PC-3 (cell line): ENCODE data around the gene ATF6. TPM values are rescaled to one million over a fixed set of nuclear protein-coding genes. Genes with fewer than 3 reads are reported as not detected.
A peak's percentile ranks its signal among the peaks of the same experiment; 100 is the strongest.

Experiments
- ATAC-seq: fragments of 200-7000 bp; cut with Tn5 transposase; 2 replicates; pipeline ENCODE4 v1.9.1; 2020; ENCODE audit warnings: mild to moderate bottlenecking, moderate library complexity
- BruUV-seq: library from RNA; stranded (reverse); fragments of 400-500 nt; replicated peaks from 2 replicates; lab custom pipeline; 2021; lab: Mats Ljungman, UMichigan
- CTCF ChIA-PET: fragments of 300-600 bp; sonication (Branson Sonifier 250); formaldehyde crosslinking; loops from one replicate; lab custom pipeline; 2022; ENCODE audit warnings: antibody characterized with exemption; lab: Charles Lee
- POLR2A ChIA-PET: fragments of 300-600 bp; sonication (Branson Sonifier 250); formaldehyde crosslinking; loops from one replicate; lab custom pipeline; 2022; ENCODE audit warnings: antibody characterized with exemption; ENCODE audit not compliant: unreplicated experiment; lab: Charles Lee
- DNase-seq: peaks from one replicate; pipeline ENCODE4 v3.0.0-alpha.2; 2015
- H2AFZ ChIP-seq: fragments of 300-600 bp; sonication (generic); 2 replicates; pipeline ENCODE4 v1.6.0; 2016; ENCODE audit warnings: antibody characterized with exemption, low read length
- H3F3A ChIP-seq: fragments of 300-600 bp; sonication (generic); one replicate; pipeline ENCODE4 v1.6.0; 2017; ENCODE audit warnings: antibody characterized with exemption, low read length, control low read depth, mild to moderate bottlenecking; ENCODE audit not compliant: unreplicated experiment
- H3K27ac ChIP-seq: fragments of 300-600 bp; sonication (generic); 2 replicates; pipeline ENCODE4 v1.5.1; 2016; ENCODE audit warnings: mild to moderate bottlenecking, low read length
- H3K27me3 ChIP-seq: fragments of 300-600 bp; sonication (generic); 2 replicates; pipeline ENCODE4 v1.6.1; 2016; ENCODE audit warnings: low read length, mixed read lengths
- H3K36me3 ChIP-seq: fragments of 300-600 bp; sonication (generic); 2 replicates; pipeline ENCODE4 v1.6.1; 2016; ENCODE audit warnings: low read depth, mixed run types, low read length, mixed read lengths
- H3K4me1 ChIP-seq: fragments of 300-600 bp; sonication (generic); 2 replicates; pipeline ENCODE4 v1.5.1; 2016; ENCODE audit warnings: low read length; ENCODE audit not compliant: insufficient read depth
- H3K4me2 ChIP-seq: fragments of 300-600 bp; sonication (generic); 2 replicates; pipeline ENCODE4 v1.6.0; 2016; ENCODE audit warnings: low read length
- H3K4me3 ChIP-seq: fragments of 300-600 bp; sonication (generic); 2 replicates; pipeline ENCODE4 v1.5.1; 2016; ENCODE audit warnings: mild to moderate bottlenecking, low read length, mixed read lengths
- H3K79me2 ChIP-seq: fragments of 300-600 bp; sonication (generic); 2 replicates; pipeline ENCODE4 v1.6.1; 2017; ENCODE audit warnings: low read length, mixed read lengths
- H3K9ac ChIP-seq: fragments of 300-600 bp; sonication (generic); 2 replicates; pipeline ENCODE4 v1.6.0; 2016; ENCODE audit warnings: mild to moderate bottlenecking, low read length
- H3K9me2 ChIP-seq: fragments of 300-600 bp; sonication (generic); replicated peaks from 2 replicates; pipeline ENCODE4 v1.6.1; 2016; ENCODE audit warnings: mixed run types, low read length, mixed read lengths
- H3K9me3 ChIP-seq: fragments of 300-600 bp; sonication (generic); 2 replicates; pipeline ENCODE4 v1.6.1; 2016; ENCODE audit warnings: low read length, mixed read lengths
- H4K20me1 ChIP-seq: fragments of 300-600 bp; sonication (generic); 2 replicates; pipeline ENCODE4 v1.6.1; 2016; ENCODE audit warnings: low read length, mixed read lengths
- CTCF ChIP-seq: fragments of 300-600 bp; sonication (generic); conservative IDR thresholded peaks from 2 replicates; pipeline ENCODE4 v1.5.1; 2017; ENCODE audit warnings: antibody characterized with exemption, low read depth, mild to moderate bottlenecking, low read length
- EZH2 ChIP-seq: fragments of 300-600 bp; sonication (generic); IDR thresholded peaks from one replicate; pipeline ENCODE4 v1.6.1; 2017; ENCODE audit warnings: antibody characterized with exemption, mild to moderate bottlenecking, low read length; ENCODE audit not compliant: unreplicated experiment
- EZH2phosphoT487 ChIP-seq: fragments of 300-600 bp; sonication (generic); IDR thresholded peaks from 2 replicates; pipeline ENCODE4 v1.6.1; 2018; ENCODE audit warnings: mild to moderate bottlenecking, antibody characterized with exemption, low read length, borderline replicate concordance
- intact Hi-C: fragments of 100-400 bp; cut with micrococcal nuclease; formaldehyde crosslinking; loops from 2 replicates; pipeline ENCODE4 v1.9.0; 2023
- total RNA-seq: library from RNA; depleted of rRNA; stranded (reverse); fragments of >200 nt; gene quantifications from 2 replicates; pipeline ENCODE4 v1.2.3, GENCODE V29; 2014

The ATF6 gene
- total RNA-seq, 1 experiment from 2014 or later = 19.7 TPM

- ATAC-seq (peak; percentile 58), DNase-seq (peak; percentile 91)
- TF ChIP-seq EZH2phosphoT487 (no peak), CTCF (peak; percentile 92), EZH2 (no peak)
- POLR2A ChIA-PET = interaction anchor here (1.2 kb wide), 1 partner anchor 12 kb away, joined by 4 read pairs; no protein-coding TSS in a partner anchor
- Histone ChIP-seq H3K9ac (no peak overlapping the region), H4K20me1 (no peaks in the 10 kb centered on the region), H3K4me2 (no peak overlapping the region), H3K9me3 (no peaks in the 10 kb centered on the region), H3K4me1 (peaks cover 47% of the 10 kb centered on the region), H2AFZ (no peak overlapping the region), H3K27me3 (no peaks in the 10 kb centered on the region), H3K9me2 (no peaks in the 10 kb centered on the region), H3K4me3 (no peak overlapping the region), H3K27ac (no peak overlapping the region), H3F3A (no peaks in the 10 kb centered on the region), H3K36me3 (no peaks in the 10 kb centered on the region), H3K79me2 (peaks cover 9% of the 10 kb centered on the region)
- intact Hi-C loops = loop anchor here (1.0 to 2.0 kb wide), 2 partner anchors 91 to 126 kb away; no protein-coding TSS in a partner anchor
- BruUV-seq = no TSS peak
- CTCF ChIA-PET = interaction anchor here (0.6 to 1.4 kb wide), 11 partner anchors 11 to 319 kb away, joined by 3 to 16 read pairs (median 6); partner anchors contain the start of gene DUSP12
These were observed 27.4 kb upstream of the ATF6 start for GRCh38 chr1:161738627-161739287.

- Histone ChIP-seq H3K27ac (no peak overlapping the region), H3K9ac (no peak overlapping the region), H3K9me2 (no peaks in the 10 kb centered on the region), H3K79me2 (peaks cover 7% of the 10 kb centered on the region), H3K4me3 (no peak overlapping the region), H3K27me3 (no peaks in the 10 kb centered on the region), H3K4me1 (peaks cover 43% of the 10 kb centered on the region), H3K4me2 (no peak overlapping the region), H4K20me1 (no peaks in the 10 kb centered on the region), H3K9me3 (no peaks in the 10 kb centered on the region), H3F3A (no peaks in the 10 kb centered on the region), H2AFZ (no peak overlapping the region), H3K36me3 (no peaks in the 10 kb centered on the region)
- intact Hi-C loops = loop anchor here (2.0 to 10.0 kb wide), 3 partner anchors 127 to 555 kb away; no protein-coding TSS in a partner anchor
- ChIA-PET POLR2A (no interaction called here), CTCF (no interaction called here)
- TF ChIP-seq CTCF (no peak), EZH2phosphoT487 (no peak), EZH2 (no peak)
- DNase-seq (no peak), ATAC-seq (no peak)
- BruUV-seq = no TSS peak
These were observed 26.1 kb upstream of the ATF6 start for GRCh38 chr1:161739865-161740566.
